Parathyroid adenoma (tissue), 2 donors: Measurements from ENCODE around the gene RAB34.

Source experiments
- H2AFZ ChIP-seq: fragments of 300-600 bp; sonication (generic); one replicate; pipeline ENCODE4 v1.7.0; 2017; ENCODE audit warnings: antibody characterized with exemption, mild to moderate bottlenecking
- H3K27ac ChIP-seq: fragments of 300-600 bp; sonication (generic); one replicate; pipeline ENCODE4 v1.7.0; 2017
- H3K27me3 ChIP-seq: fragments of 300-600 bp; sonication (generic); one replicate; pipeline ENCODE4 v1.7.0; 2017; ENCODE audit warnings: low read length; ENCODE audit not compliant: control insufficient read depth, insufficient read depth
- H3K36me3 ChIP-seq: fragments of 300-600 bp; sonication (generic); one replicate; pipeline ENCODE4 v1.7.0; 2017; ENCODE audit warnings: low read length; ENCODE audit not compliant: control insufficient read depth, insufficient read depth
- H3K4me1 ChIP-seq: fragments of 300-600 bp; sonication (generic); one replicate; pipeline ENCODE4 v1.7.0; 2017; ENCODE audit warnings: control low read depth
- H3K4me2 ChIP-seq: fragments of 300-600 bp; sonication (generic); one replicate; pipeline ENCODE4 v1.7.0; 2017; ENCODE audit warnings: low read length
- H3K4me3 ChIP-seq: fragments of 300-600 bp; sonication (generic); one replicate; pipeline ENCODE4 v1.7.0; 2017; ENCODE audit warnings: low read depth, low read length
- H3K79me2 ChIP-seq: fragments of 300-600 bp; sonication (generic); one replicate; pipeline ENCODE4 v1.7.0; 2017; ENCODE audit warnings: control low read depth
- H3K9ac ChIP-seq: fragments of 300-600 bp; sonication (generic); one replicate; pipeline ENCODE4 v1.7.0; 2017; ENCODE audit warnings: mild to moderate bottlenecking
- H3K9me3 ChIP-seq: fragments of 300-600 bp; sonication (generic); one replicate; pipeline ENCODE4 v1.7.0; 2017; ENCODE audit warnings: low read length; ENCODE audit not compliant: control insufficient read depth
- TF ChIP-seq, protein P1 (sequence below): fragments of 300-600 bp; sonication (generic); IDR thresholded peaks from one replicate; pipeline ENCODE4 v1.7.0; 2017; ENCODE audit warnings: antibody characterized with exemption, mild to moderate bottlenecking
- donor health status: primary hyperparathyroidism.

RAB34 gene

GRCh38 chr17:28760601-28761562, 43.2 kb upstream of the RAB34 start:
- H3K36me3 ChIP-seq, result no peaks in the 10 kb centered on the region

DNA sequence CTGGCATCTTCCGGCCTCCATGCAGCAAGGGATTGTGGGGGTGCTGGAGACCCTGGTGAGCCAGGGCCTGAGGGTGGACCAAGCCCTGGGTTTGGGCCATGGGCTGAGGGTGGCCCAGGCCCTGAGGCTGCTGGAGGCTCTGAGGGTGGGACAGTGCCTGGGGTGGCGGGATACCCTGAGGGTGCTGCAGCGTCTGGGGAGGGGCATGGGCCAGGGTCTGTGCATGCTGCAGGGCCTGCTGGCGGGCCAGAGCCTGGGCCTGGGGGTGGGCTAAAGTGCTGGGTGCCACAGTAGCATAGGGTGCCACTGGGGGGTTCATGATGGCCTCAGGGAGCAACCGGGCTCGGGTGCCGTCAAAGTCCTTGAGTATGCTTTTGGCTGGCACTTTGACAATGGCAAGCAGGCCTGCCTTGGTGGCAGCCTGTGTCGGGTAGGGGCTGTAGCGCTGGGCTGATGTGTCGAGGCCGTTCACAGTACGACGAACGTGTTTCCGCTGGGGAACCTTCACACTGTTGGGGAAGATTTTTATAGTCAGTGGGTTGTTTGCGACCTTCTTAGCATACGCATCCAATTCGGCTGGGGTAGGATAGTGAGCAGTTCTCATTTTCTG, 41.7 kb upstream of the RAB34 start:
- Histone ChIP-seq H3K79me2 (peaks cover 3% of the 10 kb centered on the region), H3K27me3 (no peaks in the 10 kb centered on the region), H3K27ac (no peak overlapping the region), H3K4me3 (no peak overlapping the region), H3K36me3 (no peaks in the 10 kb centered on the region), H3K9ac (no peak overlapping the region), H3K9me3 (no peaks in the 10 kb centered on the region), H2AFZ (no peak overlapping the region), H3K4me1 (peaks cover 2% of the 10 kb centered on the region), H3K4me2 (no peak overlapping the region)
- TF ChIP-seq, protein P1, sequence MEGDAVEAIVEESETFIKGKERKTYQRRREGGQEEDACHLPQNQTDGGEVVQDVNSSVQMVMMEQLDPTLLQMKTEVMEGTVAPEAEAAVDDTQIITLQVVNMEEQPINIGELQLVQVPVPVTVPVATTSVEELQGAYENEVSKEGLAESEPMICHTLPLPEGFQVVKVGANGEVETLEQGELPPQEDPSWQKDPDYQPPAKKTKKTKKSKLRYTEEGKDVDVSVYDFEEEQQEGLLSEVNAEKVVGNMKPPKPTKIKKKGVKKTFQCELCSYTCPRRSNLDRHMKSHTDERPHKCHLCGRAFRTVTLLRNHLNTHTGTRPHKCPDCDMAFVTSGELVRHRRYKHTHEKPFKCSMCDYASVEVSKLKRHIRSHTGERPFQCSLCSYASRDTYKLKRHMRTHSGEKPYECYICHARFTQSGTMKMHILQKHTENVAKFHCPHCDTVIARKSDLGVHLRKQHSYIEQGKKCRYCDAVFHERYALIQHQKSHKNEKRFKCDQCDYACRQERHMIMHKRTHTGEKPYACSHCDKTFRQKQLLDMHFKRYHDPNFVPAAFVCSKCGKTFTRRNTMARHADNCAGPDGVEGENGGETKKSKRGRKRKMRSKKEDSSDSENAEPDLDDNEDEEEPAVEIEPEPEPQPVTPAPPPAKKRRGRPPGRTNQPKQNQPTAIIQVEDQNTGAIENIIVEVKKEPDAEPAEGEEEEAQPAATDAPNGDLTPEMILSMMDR, result no peak

More at GRCh38 chr17:28760601-28761562, 43.2 kb upstream of the RAB34 start:
- TF ChIP-seq, protein P1, result no peak
- Histone ChIP-seq H3K27ac (peak overlapping the region; percentile 25), H3K4me2 (no peak overlapping the region), H3K4me3 (no peak overlapping the region), H3K9ac (no peak overlapping the region), H3K27me3 (no peaks in the 10 kb centered on the region), H3K79me2 (peaks cover 3% of the 10 kb centered on the region), H3K9me3 (no peaks in the 10 kb centered on the region), H3K4me1 (peaks cover 2% of the 10 kb centered on the region), H2AFZ (no peak overlapping the region)

GRCh38 chr17:28758411-28759121, 40.9 kb upstream of the RAB34 start:
- Histone ChIP-seq H3K4me2 (no peak overlapping the region), H3K9me3 (no peaks in the 10 kb centered on the region), H3K4me3 (no peak overlapping the region), H3K27ac (no peak overlapping the region), H3K4me1 (peaks cover 2% of the 10 kb centered on the region), H3K27me3 (no peaks in the 10 kb centered on the region), H3K9ac (no peak overlapping the region), H2AFZ (no peak overlapping the region), H3K79me2 (peaks cover 3% of the 10 kb centered on the region), H3K36me3 (no peaks in the 10 kb centered on the region)
- TF ChIP-seq, protein P1, result no peak

DNA sequence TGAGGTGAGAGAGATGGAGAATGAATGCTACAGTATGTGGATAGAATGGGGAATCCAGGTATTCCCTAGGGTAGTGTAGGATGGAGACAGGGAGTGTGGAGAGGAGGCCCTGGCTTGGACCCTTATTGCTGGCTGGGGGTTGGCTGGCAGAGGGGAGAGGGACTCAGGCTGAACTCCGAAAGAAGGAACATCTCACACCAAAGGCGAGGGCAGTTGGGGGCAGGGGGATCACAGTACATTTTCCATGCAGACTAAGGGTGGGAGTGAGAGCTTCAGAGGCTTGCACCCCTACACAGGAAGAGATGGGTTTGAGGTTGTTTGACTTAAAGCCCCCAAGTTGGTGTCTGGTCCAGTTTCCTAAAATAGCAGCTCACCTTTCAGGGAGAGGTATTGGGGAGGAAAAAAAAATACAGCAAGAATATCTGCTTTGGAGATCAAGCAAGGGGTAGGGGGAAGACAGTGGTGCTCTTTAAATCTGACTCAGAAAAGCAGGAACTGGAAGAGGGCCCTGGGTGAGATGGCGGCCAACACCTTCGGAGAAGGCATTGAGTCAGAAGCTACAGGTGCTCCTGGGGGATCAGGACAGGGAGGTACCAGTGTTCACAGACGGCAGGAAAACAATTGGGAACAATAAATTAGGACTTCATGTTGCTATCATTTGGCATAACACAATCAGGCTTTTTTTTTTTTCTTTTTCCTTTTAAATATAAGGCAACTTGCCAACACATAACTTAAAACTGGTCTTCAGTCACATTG, 38.6 kb upstream of the RAB34 start:
- no peak overlapping the region for H3K9ac ChIP-seq
- H3K79me2 ChIP-seq, result peaks cover 3% of the 10 kb centered on the region
- H3K4me3 ChIP-seq, result no peak overlapping the region
- H2AFZ ChIP-seq, result no peak overlapping the region
- H3K36me3 ChIP-seq, result no peaks in the 10 kb centered on the region
- H3K4me2 ChIP-seq, result no peak overlapping the region
- no peaks in the 10 kb centered on the region for H3K4me1 ChIP-seq
- TF ChIP-seq, protein P1, result no peak
- no peak overlapping the region for H3K27ac ChIP-seq
- H3K9me3 ChIP-seq, result no peaks in the 10 kb centered on the region
- H3K27me3 ChIP-seq, result no peaks in the 10 kb centered on the region
